Pancreas (tissue), 10 donors: ENCODE data around the gene KRT74. TPM values are rescaled to one million over a fixed set of nuclear protein-coding genes. Genes with fewer than 3 reads are reported as not detected.
A peak's percentile ranks its signal among the peaks of the same experiment; 100 is the strongest.

Source experiments
- ATAC-seq, 4 donors: fragments of 200-7000 bp; cut with Tn5 transposase; one replicate each; pipeline versions ENCODE4 v1.8.0 to v1.9.1; 2020; ENCODE audit warnings: mild to moderate bottlenecking in 4 of 4, moderate library complexity in 4 of 4
- DNase-seq, 6 donors: peaks; one replicate each; pipeline ENCODE4 v3.0.0-alpha.2; 2020
- FAIRE-seq: peaks from 2 replicates; lab custom pipeline; 2012; peaks lifted over from hg19 to GRCh38; lab: Jason Lieb, UNC
- H3K27ac ChIP-seq, 4 donors: fragments of 200-600 bp; sonication (generic); 1 replicate in 3 of 4; 2 replicates in 1 of 4; pipeline versions ENCODE4 v1.5.0 to v1.8.0; 2020
- H3K27me3 ChIP-seq, 4 donors: fragments of 200-600 bp; one replicate each; pipeline ENCODE4 v1.8.0; 2021
- H3K36me3 ChIP-seq, 3 donors: fragments of 200-600 bp; sonication (generic) in 1 of 3; one replicate each; pipeline versions ENCODE4 v1.5.0 to v1.8.0; 2020 to 2021
- H3K4me1 ChIP-seq, 3 donors: fragments of 200-600 bp; one replicate each; pipeline ENCODE4 v1.8.0; 2021
- H3K4me3 ChIP-seq, 4 donors: fragments of 200-600 bp; sonication (generic) in 2 of 4; one replicate each; pipeline versions ENCODE4 v1.5.0 to v1.8.0; 2020 to 2021
- H3K9me3 ChIP-seq, 4 donors: fragments of 200-600 bp; one replicate each; pipeline ENCODE4 v1.8.0; 2021
- WGBS, 2 donors: extraction: QIAGEN DNeasy Blood & Tissue Kit; methylation state at CpG; one replicate each; pipeline ENCODE4 v1.1.7; 2013; 5-methylcytosine and 5-hydroxymethylcytosine counted together
- intact Hi-C, 3 donors: fragments of 100-400 bp; cut with DNase I; formaldehyde crosslinking; loops; one replicate each; pipeline versions ENCODE4 v1.11.1 to v1.14.2; 2022
- polyA plus RNA-seq, 2 donors: library from polyadenylated mRNA; stranded (reverse); fragments of 200-250 nt; gene quantifications; one replicate each; pipeline ENCODE4 v1.2.3, GENCODE V29; 2013
- total RNA-seq, 6 donors: library from RNA; stranded (reverse); fragmentation: NEBNext Ultra II Directional in 4 of 6; extraction: Animal tissue kit (Norgen Biotek cat#: 25700) in 4 of 6; gene quantifications; one replicate each; pipeline versions ENCODE4 v1.2.1 to v1.2.4, GENCODE V29; 2021 to 2023
- TF ChIP-seq, protein P1 (sequence below), 4 donors: fragments of 200-600 bp; sonication (generic) in 3 of 4; IDR thresholded peaks; one replicate each; pipeline versions ENCODE4 v1.5.0 to v1.8.0; 2021; ENCODE audit warnings: antibody characterized with exemption in 4 of 4
- donor health status: healthy with polysubstance abuse.
- donor health status: DM: no; HTN: no; CAD: no; lungs with moderate emphysema.
- donor health status: DM: no; HTN: no; CAD: no.
- donor health status: control.
- donor health status: control.
- donor health status: Bipolar disorder and iron deficiency.
- donor health status: DM: yes; HTN: yes; CAD: no.
- donor health status: DM: no; HTN: no; CAD: no.
- donor health status: DM: no; HTN: no; CAD: no.
- donor health status: DM: yes; HTN: yes; CAD: no.

Gene KRT74
- total and polyA plus RNA-seq, 8 donors = not detected

GRCh38 chr12:52539821-52540173 lies 33.8 kb downstream of the KRT74 start:
- TF ChIP-seq, protein P1, sequence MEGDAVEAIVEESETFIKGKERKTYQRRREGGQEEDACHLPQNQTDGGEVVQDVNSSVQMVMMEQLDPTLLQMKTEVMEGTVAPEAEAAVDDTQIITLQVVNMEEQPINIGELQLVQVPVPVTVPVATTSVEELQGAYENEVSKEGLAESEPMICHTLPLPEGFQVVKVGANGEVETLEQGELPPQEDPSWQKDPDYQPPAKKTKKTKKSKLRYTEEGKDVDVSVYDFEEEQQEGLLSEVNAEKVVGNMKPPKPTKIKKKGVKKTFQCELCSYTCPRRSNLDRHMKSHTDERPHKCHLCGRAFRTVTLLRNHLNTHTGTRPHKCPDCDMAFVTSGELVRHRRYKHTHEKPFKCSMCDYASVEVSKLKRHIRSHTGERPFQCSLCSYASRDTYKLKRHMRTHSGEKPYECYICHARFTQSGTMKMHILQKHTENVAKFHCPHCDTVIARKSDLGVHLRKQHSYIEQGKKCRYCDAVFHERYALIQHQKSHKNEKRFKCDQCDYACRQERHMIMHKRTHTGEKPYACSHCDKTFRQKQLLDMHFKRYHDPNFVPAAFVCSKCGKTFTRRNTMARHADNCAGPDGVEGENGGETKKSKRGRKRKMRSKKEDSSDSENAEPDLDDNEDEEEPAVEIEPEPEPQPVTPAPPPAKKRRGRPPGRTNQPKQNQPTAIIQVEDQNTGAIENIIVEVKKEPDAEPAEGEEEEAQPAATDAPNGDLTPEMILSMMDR (IDR thresholded peaks at IDR 0.05) = no peak
- no peaks in the 10 kb centered on the region for H3K27me3 ChIP-seq
- no peaks in the 10 kb centered on the region for H3K9me3 ChIP-seq
- no peak overlapping the region for H3K4me3 ChIP-seq
- DNase-seq = no peak
- intact Hi-C loops = no loop called here
- no peak for ATAC-seq
- 88 to 89% methylated on average over 3 of the region's 3 CpGs for WGBS, 2 donors
- no peaks in the 10 kb centered on the region for H3K4me1 ChIP-seq
- H3K27ac ChIP-seq = no peak overlapping the region
- FAIRE-seq = no peak
- no peaks in the 10 kb centered on the region for H3K36me3 ChIP-seq

DNA sequence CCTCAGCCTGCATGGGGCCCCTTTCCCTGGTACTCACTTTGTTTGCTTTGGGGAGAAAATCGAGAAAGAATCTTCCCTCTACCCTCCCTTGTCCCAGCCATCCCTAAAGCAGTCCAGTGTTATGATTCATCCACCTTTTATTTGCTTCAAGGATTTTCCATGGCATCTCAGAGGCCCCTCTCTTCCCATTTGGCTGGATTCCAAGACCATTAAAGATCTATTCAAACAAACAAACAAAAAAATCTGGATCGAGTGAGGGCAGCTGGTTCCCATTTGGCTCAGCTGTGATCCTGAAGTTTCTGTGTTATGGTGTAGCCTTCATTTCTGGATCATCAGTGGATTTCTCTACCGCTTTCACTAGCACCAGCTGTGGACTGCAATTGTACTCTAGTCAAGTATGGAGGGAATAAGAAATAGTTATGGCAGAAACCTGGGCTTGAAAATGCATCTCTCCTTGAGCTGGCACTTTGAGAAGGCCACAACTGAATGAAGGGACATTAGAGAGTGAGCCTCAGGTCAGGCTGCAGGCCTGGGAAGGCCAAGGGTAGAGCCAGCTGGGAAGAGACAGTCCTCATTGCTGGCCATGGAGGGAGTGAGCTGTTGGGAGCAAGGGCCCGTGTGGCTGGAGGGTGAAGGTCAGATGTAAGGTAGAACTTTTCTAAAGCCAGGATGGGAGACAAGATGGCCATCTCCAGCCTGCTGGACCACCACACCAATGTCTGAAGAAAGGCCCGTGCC lies 34.4 kb downstream of the KRT74 start:
- Histone ChIP-seq H3K36me3 (no peaks in the 10 kb centered on the region), H3K27me3 (no peaks in the 10 kb centered on the region), H3K9me3 (no peaks in the 10 kb centered on the region), H3K27ac (no peak overlapping the region), H3K4me1 (no peaks in the 10 kb centered on the region), H3K4me3 (no peak overlapping the region)
- DNase-seq = no peak
- no peak for FAIRE-seq
- intact Hi-C loops = no loop called here
- ATAC-seq = no peak
- WGBS, 2 donors = 56 to 61% methylated on average over 5 of the region's 5 CpGs
- TF ChIP-seq, protein P1 (IDR thresholded peaks at IDR 0.05) = no peak

GRCh38 chr12:52537101-52537500 lies 36.5 kb downstream of the KRT74 start:
- ATAC-seq = no peak
- no peak overlapping the region for H3K27ac ChIP-seq
- DNase-seq = no peak
- TF ChIP-seq, protein P1 (IDR thresholded peaks at IDR 0.05) = no peak
- H3K4me3 ChIP-seq = no peak overlapping the region
- WGBS, 2 donors = 53 to 67% methylated on average over 3 of the region's 3 CpGs
- H3K27me3 ChIP-seq = no peaks in the 10 kb centered on the region
- no peaks in the 10 kb centered on the region for H3K4me1 ChIP-seq
- H3K9me3 ChIP-seq = no peaks in the 10 kb centered on the region
- no peaks in the 10 kb centered on the region for H3K36me3 ChIP-seq
- no peak for FAIRE-seq
- intact Hi-C loops = no loop called here

DNA sequence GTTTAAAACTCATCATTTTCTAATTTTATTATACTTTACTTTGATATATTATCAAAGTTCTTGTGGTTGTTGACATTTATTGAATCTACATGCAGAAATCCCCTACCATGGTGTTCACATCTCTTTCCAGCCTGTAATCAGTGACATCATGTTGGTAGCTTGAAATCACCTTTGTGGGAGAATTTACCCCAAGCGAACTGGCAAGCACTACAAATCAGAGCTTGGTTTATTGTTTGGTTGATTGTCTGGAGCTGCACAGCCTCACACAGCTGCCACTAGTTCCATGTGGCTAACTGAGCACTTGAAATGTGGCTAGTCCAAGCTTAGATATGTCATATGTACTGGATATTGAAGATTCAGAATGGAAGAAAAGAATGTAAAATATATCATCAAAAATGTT lies 38.1 kb downstream of the KRT74 start:
- no peaks in the 10 kb centered on the region for H3K36me3 ChIP-seq
- WGBS, 2 donors = 0 to 24% methylated on average over 1 of the region's 1 CpG
- H3K27me3 ChIP-seq = no peaks in the 10 kb centered on the region
- intact Hi-C loops = no loop called here
- DNase-seq = no peak
- H3K4me3 ChIP-seq = no peak overlapping the region
- no peaks in the 10 kb centered on the region for H3K4me1 ChIP-seq
- FAIRE-seq = no peak
- no peak overlapping the region for H3K27ac ChIP-seq
- ATAC-seq = no peak
- TF ChIP-seq, protein P1 (IDR thresholded peaks at IDR 0.05) = no peak
- no peaks in the 10 kb centered on the region for H3K9me3 ChIP-seq

DNA sequence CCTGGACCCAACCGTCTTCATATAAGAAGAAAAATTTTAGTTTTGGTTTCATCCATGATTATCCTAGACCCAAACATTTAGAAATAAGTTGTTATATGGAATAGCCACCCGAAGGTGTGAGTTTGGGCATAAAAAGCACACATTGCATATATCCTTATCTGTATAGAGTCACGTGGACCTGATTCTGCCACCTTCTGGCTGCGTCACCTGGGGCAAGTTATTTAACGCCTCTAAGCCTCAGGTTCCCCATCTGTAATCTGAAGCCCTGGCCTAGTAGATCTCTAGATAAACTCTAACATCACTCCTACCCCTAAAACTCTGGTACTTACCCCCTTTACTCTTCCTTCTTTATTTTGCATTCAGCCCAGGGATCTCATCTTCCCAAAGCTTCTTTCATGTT lies 39.2 kb downstream of the KRT74 start:
- Histone ChIP-seq H3K27me3 (no peaks in the 10 kb centered on the region), H3K4me3 (no peak overlapping the region), H3K27ac (no peak overlapping the region), H3K36me3 (no peaks in the 10 kb centered on the region), H3K9me3 (no peaks in the 10 kb centered on the region), H3K4me1 (no peaks in the 10 kb centered on the region)
- 50 to 70% methylated on average over 5 of the region's 5 CpGs for WGBS, 2 donors
- intact Hi-C loops = no loop called here
- ATAC-seq (peak in 1 of 4 donors; percentile 54), DNase-seq (no peak), FAIRE-seq (no peak)
- TF ChIP-seq, protein P1 (IDR thresholded peaks at IDR 0.05) = no peak
